WTC11 (cell line): ENCODE measurements around the gene HRC. TPM values are rescaled to one million over a fixed set of nuclear protein-coding genes. Genes with fewer than 3 reads are reported as not detected.
A peak's percentile ranks its signal among the peaks of the same experiment; 100 is the strongest.

Experiments
- ATAC-seq: fragments of 200-7000 bp; cut with Tn5 transposase; 2 replicates; pipeline ENCODE4 v1.10.0; 2021; ENCODE audit warnings: mild to moderate bottlenecking, moderate library complexity
- CTCF ChIA-PET: fragments of 300-600 bp; sonication (Branson Sonifier 250); formaldehyde crosslinking; loops from one replicate; lab custom pipeline; 2021; ENCODE audit warnings: antibody characterized with exemption; lab: Charles Lee
- POLR2A ChIA-PET: fragments of 350-600 bp; sonication (Branson Sonifier 250); formaldehyde crosslinking; loops from one replicate; lab custom pipeline; 2021; ENCODE audit warnings: antibody characterized with exemption; lab: Charles Lee
- DNase-seq: peaks from one replicate; pipeline ENCODE4 v3.0.0; 2021; ENCODE audit warnings: low spot score
- H3K27ac Mint-ChIP-seq: 2 replicates; pipeline ENCODE4 v1.8.0; 2021; ENCODE audit warnings: mixed read lengths
- H3K27me3 Mint-ChIP-seq: 2 replicates; pipeline ENCODE4 v1.8.0; 2021; ENCODE audit warnings: low read depth, mild to moderate bottlenecking, moderate library complexity, mixed read lengths
- H3K36me3 Mint-ChIP-seq: 2 replicates; pipeline ENCODE4 v1.8.0; 2021; ENCODE audit warnings: mixed read lengths
- H3K4me1 Mint-ChIP-seq: 2 replicates; pipeline ENCODE4 v1.8.0; 2022; ENCODE audit warnings: mixed read lengths
- H3K4me3 Mint-ChIP-seq: 2 replicates; pipeline ENCODE4 v1.8.0; 2021; ENCODE audit warnings: mild to moderate bottlenecking, moderate library complexity, mixed read lengths
- H3K9me3 Mint-ChIP-seq: 2 replicates; pipeline ENCODE4 v1.8.0; 2021; ENCODE audit warnings: mixed read lengths
- FOXK1 ChIP-seq: sonication (generic); formaldehyde crosslinking; IDR thresholded peaks from 2 replicates; pipeline ENCODE4 v1.8.0; 2022; ENCODE audit warnings: mild to moderate bottlenecking, moderate library complexity, missing genetic modification reagents
- GRHL2 ChIP-seq: fragments of 250-450 bp; sonication (Bioruptor Pico); IDR thresholded peaks from 2 replicates; pipeline ENCODE4 v1.8.0; 2022; ENCODE audit warnings: mild to moderate bottlenecking, moderate library complexity; ENCODE audit not compliant: insufficient replicate concordance, severe bottlenecking
- GTF2I ChIP-seq: fragments of 250-450 bp; sonication (Bioruptor Pico); conservative IDR thresholded peaks from 2 replicates; pipeline ENCODE4 v1.4.0; 2021; ENCODE audit warnings: mild to moderate bottlenecking
- MXD4 ChIP-seq: fragments of 250-450 bp; sonication (Bioruptor Pico); IDR thresholded peaks from 2 replicates; pipeline ENCODE4 v1.8.0; 2021; ENCODE audit warnings: mild to moderate bottlenecking, moderate library complexity, borderline replicate concordance
- MYBL2 ChIP-seq: sonication (generic); formaldehyde crosslinking; IDR thresholded peaks from 2 replicates; pipeline ENCODE4 v1.8.1; 2023; ENCODE audit warnings: mild to moderate bottlenecking, moderate library complexity, missing genetic modification reagents
- NFE2L1 ChIP-seq: sonication (generic); formaldehyde crosslinking; IDR thresholded peaks from 2 replicates; pipeline ENCODE4 v1.8.1; 2023; ENCODE audit warnings: missing genetic modification reagents
- SMAD4 ChIP-seq: sonication (generic); formaldehyde crosslinking; IDR thresholded peaks from 2 replicates; pipeline ENCODE4 v1.8.0; 2022; ENCODE audit warnings: mild to moderate bottlenecking, missing genetic modification reagents
- SP1 ChIP-seq: sonication (generic); formaldehyde crosslinking; conservative IDR thresholded peaks from 2 replicates; pipeline ENCODE4 v1.8.1; 2022; ENCODE audit warnings: missing genetic modification reagents
- TEAD1 ChIP-seq: sonication (generic); formaldehyde crosslinking; IDR thresholded peaks from 2 replicates; pipeline ENCODE4 v1.8.0; 2022; ENCODE audit warnings: mild to moderate bottlenecking, missing genetic modification reagents
- TP53 ChIP-seq: sonication (generic); formaldehyde crosslinking; IDR thresholded peaks from 2 replicates; pipeline ENCODE4 v1.8.1; 2023; ENCODE audit warnings: mild to moderate bottlenecking, missing genetic modification reagents
- ZBTB21 ChIP-seq: sonication (generic); formaldehyde crosslinking; IDR thresholded peaks from 2 replicates; pipeline ENCODE4 v1.8.1; 2023; ENCODE audit warnings: mild to moderate bottlenecking, missing genetic modification reagents, borderline replicate concordance
- ZNF232 ChIP-seq: sonication (generic); formaldehyde crosslinking; IDR thresholded peaks from 2 replicates; pipeline ENCODE4 v1.8.0; 2022; ENCODE audit warnings: mild to moderate bottlenecking, missing genetic modification reagents
- total RNA-seq: library from RNA; stranded (reverse); gene quantifications from 3 replicates; pipeline ENCODE4 v1.2.3, GENCODE V29; 2021
- TF ChIP-seq, protein P1 (sequence below): sonication (generic); formaldehyde crosslinking; IDR thresholded peaks from 2 replicates; pipeline ENCODE4 v1.8.0; 2022; ENCODE audit warnings: mild to moderate bottlenecking, missing genetic modification reagents
- TF ChIP-seq, protein P2 (sequence below): sonication (generic); formaldehyde crosslinking; conservative IDR thresholded peaks from 2 replicates; pipeline ENCODE4 v1.8.1; 2022; ENCODE audit warnings: mild to moderate bottlenecking, missing genetic modification reagents
- TF ChIP-seq, protein P3 (sequence below): sonication (generic); formaldehyde crosslinking; IDR thresholded peaks from 2 replicates; pipeline ENCODE4 v1.8.0; 2022; ENCODE audit warnings: mild to moderate bottlenecking, missing genetic modification reagents
- TF ChIP-seq, protein P4 (sequence below): fragments of 250-450 bp; sonication (Bioruptor Pico); IDR thresholded peaks from 2 replicates; pipeline ENCODE4 v2.1.2; 2022; ENCODE audit warnings: mild to moderate bottlenecking, moderate library complexity
- TF ChIP-seq, protein P5 (sequence below): sonication (generic); formaldehyde crosslinking; IDR thresholded peaks from 2 replicates; pipeline ENCODE4 v1.8.0; 2023; ENCODE audit warnings: missing genetic modification reagents, mild to moderate bottlenecking, borderline replicate concordance
- TF ChIP-seq, protein P6 (sequence below): sonication (generic); formaldehyde crosslinking; IDR thresholded peaks from 2 replicates; pipeline ENCODE4 v1.8.1; 2022; ENCODE audit warnings: mild to moderate bottlenecking, moderate library complexity, missing genetic modification reagents
- TF ChIP-seq, protein P7 (sequence below): sonication (generic); formaldehyde crosslinking; IDR thresholded peaks from 2 replicates; pipeline ENCODE4 v1.8.0; 2022; ENCODE audit warnings: mild to moderate bottlenecking, missing genetic modification reagents

The HRC gene
- total RNA-seq, 1 experiment from 2014 or later: 1.9 TPM

DNA sequence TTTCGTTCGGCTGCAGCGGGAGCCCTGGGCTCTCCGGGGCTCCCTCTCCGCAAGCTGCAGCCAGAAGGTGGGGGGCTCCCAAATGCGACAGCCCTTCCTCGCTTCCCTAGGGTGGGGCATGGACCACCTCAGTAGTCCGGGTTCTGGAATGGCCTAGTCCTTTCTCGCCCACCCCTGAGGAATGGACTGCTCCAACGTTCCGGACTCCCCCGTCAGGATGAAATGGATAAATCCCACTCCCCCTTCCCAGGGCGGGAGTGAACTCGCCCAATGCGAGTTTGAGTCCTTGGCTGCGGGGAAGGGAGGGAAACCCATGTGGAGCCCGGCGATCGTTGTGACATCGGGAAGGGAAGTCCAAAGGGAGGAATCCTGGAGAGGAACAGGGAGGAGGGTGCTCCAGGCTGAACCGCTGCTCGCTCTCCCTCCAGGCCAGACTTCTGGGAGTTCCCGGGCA, 5.5 kb downstream of the HRC start (continued):
- TF ChIP-seq, protein P1, sequence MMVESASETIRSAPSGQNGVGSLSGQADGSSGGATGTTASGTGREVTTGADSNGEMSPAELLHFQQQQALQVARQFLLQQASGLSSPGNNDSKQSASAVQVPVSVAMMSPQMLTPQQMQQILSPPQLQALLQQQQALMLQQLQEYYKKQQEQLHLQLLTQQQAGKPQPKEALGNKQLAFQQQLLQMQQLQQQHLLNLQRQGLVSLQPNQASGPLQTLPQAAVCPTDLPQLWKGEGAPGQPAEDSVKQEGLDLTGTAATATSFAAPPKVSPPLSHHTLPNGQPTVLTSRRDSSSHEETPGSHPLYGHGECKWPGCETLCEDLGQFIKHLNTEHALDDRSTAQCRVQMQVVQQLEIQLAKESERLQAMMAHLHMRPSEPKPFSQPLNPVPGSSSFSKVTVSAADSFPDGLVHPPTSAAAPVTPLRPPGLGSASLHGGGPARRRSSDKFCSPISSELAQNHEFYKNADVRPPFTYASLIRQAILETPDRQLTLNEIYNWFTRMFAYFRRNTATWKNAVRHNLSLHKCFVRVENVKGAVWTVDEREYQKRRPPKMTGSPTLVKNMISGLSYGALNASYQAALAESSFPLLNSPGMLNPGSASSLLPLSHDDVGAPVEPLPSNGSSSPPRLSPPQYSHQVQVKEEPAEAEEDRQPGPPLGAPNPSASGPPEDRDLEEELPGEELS (CRISPR knock-in tag): 0 out of 2 replicates have a peak, but pooled peaks have one; percentile 69
- TF ChIP-seq MXD4 (CRISPR knock-in tag) (no peak), MYBL2 (CRISPR knock-in tag) (no peak)
- TF ChIP-seq, protein P2, sequence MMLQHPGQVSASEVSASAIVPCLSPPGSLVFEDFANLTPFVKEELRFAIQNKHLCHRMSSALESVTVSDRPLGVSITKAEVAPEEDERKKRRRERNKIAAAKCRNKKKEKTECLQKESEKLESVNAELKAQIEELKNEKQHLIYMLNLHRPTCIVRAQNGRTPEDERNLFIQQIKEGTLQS (CRISPR knock-in tag): no peak

DNA sequence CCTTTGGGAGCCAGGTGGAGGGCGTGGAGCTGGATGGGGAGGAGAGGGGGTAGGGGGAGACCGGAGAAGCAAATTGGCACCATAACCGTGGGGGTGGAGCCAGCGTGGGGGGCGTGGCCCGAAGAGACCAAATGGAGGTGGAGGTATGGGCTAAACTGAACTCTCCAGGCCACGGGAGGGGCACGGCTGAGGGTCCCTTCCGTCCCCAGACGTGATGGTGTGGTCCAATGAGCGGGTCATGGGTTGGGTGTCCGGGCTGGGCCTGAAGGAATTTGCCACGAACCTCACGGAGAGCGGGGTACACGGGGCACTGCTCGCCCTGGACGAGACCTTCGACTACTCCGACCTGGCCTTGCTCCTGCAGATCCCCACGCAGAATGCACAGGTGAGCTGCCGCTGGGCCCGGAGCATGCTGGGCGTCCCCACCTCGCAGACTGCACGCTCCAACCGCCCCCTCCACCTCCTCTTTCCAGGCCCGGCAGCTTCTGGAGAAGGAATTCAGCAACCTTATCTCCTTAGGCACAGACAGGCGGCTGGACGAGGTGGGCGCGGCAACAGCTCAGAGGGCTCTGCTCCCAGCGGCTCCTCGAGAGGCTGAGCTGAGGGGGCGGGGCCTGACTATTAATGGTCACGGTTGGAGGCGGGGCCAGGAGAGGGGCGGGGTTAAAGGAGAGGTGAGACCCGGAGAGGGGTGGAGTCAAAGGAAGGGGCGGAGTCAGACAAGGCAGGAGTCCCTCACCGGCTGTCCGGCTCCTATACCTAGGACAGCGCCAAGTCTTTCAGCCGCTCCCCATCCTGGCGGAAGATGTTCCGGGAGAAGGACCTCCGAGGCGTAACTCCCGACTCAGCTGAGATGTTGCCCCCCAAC, 6.2 kb downstream of the HRC start:
- CTCF ChIA-PET: interaction anchor here (0.5 to 7.9 kb wide), 19 partner anchors 10 to 156 kb away, joined by 3 to 98 read pairs (median 6); partner anchors contain the start of genes GYS1, LIN7B and RUVBL2
- peak overlapping the region; percentile 92 for H3K4me3 Mint-ChIP-seq
- no peak for TF ChIP-seq TP53 (CRISPR knock-in tag)
- TF ChIP-seq SMAD4 (CRISPR knock-in tag): 0 out of 2 replicates have a peak, but pooled peaks have one; percentile 27
- TF ChIP-seq ZBTB21 (CRISPR knock-in tag): no peak
- peak; percentile 31; the same call in 1 of the 2 replicates for TF ChIP-seq FOXK1 (CRISPR knock-in tag)
- TF ChIP-seq, protein P3, sequence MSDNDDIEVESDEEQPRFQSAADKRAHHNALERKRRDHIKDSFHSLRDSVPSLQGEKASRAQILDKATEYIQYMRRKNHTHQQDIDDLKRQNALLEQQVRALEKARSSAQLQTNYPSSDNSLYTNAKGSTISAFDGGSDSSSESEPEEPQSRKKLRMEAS (CRISPR knock-in tag): peak; percentile 71; the same call in 1 of the 2 replicates
- TF ChIP-seq NFE2L1 (CRISPR knock-in tag): peak; percentile 64; the same call in 1 of the 2 replicates
- TF ChIP-seq TEAD1 (CRISPR knock-in tag): 0 out of 2 replicates have a peak, but pooled peaks have one; percentile 46
- peak; percentile 40; the same call in 1 of the 2 replicates for TF ChIP-seq SP1 (CRISPR knock-in tag)
- no peak for TF ChIP-seq GRHL2 (CRISPR knock-in tag)
- TF ChIP-seq, protein P4, sequence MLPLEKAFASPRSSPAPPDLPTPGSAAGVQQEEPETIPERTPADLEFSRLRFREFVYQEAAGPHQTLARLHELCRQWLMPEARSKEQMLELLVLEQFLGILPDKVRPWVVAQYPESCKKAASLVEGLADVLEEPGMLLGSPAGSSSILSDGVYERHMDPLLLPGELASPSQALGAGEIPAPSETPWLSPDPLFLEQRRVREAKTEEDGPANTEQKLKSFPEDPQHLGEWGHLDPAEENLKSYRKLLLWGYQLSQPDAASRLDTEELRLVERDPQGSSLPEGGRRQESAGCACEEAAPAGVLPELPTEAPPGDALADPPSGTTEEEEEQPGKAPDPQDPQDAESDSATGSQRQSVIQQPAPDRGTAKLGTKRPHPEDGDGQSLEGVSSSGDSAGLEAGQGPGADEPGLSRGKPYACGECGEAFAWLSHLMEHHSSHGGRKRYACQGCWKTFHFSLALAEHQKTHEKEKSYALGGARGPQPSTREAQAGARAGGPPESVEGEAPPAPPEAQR (CRISPR knock-in tag): no peak
- TF ChIP-seq, protein P5, sequence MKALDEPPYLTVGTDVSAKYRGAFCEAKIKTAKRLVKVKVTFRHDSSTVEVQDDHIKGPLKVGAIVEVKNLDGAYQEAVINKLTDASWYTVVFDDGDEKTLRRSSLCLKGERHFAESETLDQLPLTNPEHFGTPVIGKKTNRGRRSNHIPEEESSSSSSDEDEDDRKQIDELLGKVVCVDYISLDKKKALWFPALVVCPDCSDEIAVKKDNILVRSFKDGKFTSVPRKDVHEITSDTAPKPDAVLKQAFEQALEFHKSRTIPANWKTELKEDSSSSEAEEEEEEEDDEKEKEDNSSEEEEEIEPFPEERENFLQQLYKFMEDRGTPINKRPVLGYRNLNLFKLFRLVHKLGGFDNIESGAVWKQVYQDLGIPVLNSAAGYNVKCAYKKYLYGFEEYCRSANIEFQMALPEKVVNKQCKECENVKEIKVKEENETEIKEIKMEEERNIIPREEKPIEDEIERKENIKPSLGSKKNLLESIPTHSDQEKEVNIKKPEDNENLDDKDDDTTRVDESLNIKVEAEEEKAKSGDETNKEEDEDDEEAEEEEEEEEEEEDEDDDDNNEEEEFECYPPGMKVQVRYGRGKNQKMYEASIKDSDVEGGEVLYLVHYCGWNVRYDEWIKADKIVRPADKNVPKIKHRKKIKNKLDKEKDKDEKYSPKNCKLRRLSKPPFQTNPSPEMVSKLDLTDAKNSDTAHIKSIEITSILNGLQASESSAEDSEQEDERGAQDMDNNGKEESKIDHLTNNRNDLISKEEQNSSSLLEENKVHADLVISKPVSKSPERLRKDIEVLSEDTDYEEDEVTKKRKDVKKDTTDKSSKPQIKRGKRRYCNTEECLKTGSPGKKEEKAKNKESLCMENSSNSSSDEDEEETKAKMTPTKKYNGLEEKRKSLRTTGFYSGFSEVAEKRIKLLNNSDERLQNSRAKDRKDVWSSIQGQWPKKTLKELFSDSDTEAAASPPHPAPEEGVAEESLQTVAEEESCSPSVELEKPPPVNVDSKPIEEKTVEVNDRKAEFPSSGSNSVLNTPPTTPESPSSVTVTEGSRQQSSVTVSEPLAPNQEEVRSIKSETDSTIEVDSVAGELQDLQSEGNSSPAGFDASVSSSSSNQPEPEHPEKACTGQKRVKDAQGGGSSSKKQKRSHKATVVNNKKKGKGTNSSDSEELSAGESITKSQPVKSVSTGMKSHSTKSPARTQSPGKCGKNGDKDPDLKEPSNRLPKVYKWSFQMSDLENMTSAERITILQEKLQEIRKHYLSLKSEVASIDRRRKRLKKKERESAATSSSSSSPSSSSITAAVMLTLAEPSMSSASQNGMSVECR (CRISPR knock-in tag): peak; percentile 46; the same call in 1 of the 2 replicates
- TF ChIP-seq ZNF232 (CRISPR knock-in tag): 0 out of 2 replicates have a peak, but pooled peaks have one; percentile 18
- TF ChIP-seq, protein P1 (CRISPR knock-in tag): no peak
- TF ChIP-seq, protein P6, sequence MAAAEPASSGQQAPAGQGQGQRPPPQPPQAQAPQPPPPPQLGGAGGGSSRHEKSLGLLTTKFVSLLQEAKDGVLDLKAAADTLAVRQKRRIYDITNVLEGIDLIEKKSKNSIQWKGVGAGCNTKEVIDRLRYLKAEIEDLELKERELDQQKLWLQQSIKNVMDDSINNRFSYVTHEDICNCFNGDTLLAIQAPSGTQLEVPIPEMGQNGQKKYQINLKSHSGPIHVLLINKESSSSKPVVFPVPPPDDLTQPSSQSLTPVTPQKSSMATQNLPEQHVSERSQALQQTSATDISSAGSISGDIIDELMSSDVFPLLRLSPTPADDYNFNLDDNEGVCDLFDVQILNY (CRISPR knock-in tag): no peak
- no peak for TF ChIP-seq GTF2I
- TF ChIP-seq, protein P7, sequence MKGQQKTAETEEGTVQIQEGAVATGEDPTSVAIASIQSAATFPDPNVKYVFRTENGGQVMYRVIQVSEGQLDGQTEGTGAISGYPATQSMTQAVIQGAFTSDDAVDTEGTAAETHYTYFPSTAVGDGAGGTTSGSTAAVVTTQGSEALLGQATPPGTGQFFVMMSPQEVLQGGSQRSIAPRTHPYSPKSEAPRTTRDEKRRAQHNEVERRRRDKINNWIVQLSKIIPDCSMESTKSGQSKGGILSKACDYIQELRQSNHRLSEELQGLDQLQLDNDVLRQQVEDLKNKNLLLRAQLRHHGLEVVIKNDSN (CRISPR knock-in tag): peak; percentile 41; the same call in 1 of the 2 replicates

More for the DNA sequence above, 6.2 kb downstream of the HRC start:
- peaks cover 33% of the 10 kb centered on the region for H3K4me1 Mint-ChIP-seq
- H3K9me3 Mint-ChIP-seq: peaks cover 5% of the 10 kb centered on the region
- POLR2A ChIA-PET: interaction anchor here (0.5 to 2.5 kb wide), 14 partner anchors 9 to 411 kb away, joined by 3 to 8 read pairs (median 4); partner anchors contain the start of genes GYS1, NTF4, RUVBL2 and TRPM4
- ATAC-seq: peak; percentile 57
- peaks cover 42% of the 10 kb centered on the region for H3K27me3 Mint-ChIP-seq
- DNase-seq: peak; percentile 100
- peaks cover under 1% of the 10 kb centered on the region; the same call in 1 of the 2 replicates for H3K36me3 Mint-ChIP-seq
- peak overlapping the region; percentile 91 for H3K27ac Mint-ChIP-seq
